Endothelial cell of umbilical vein (primary cell): ENCODE data around the gene SESTD1. TPM values are rescaled to one million over a fixed set of nuclear protein-coding genes. Genes with fewer than 3 reads are reported as not detected.

Experiments
- BruUV-seq: library from RNA; stranded (reverse); fragments of 400-500 nt; replicated peaks from 2 replicates; lab custom pipeline; 2021; lab: Mats Ljungman, UMichigan
- CTCF ChIA-PET: fragments of 300-600, 350-600 bp; sonication (Branson Sonifier 250); formaldehyde crosslinking; loops from one replicate; lab custom pipeline; 2021; ENCODE audit warnings: antibody characterized with exemption, inconsistent platforms; lab: Charles Lee
- POLR2A ChIA-PET: fragments of 300-600, 350-600 bp; sonication (Branson Sonifier 250); formaldehyde crosslinking; loops from one replicate; lab custom pipeline; 2021; ENCODE audit warnings: antibody characterized with exemption, inconsistent platforms; lab: Charles Lee
- DNase-seq: peaks from one replicate; pipeline ENCODE4 v3.0.0-alpha.2; 2011; ENCODE audit warnings: low read depth, low spot score
- FAIRE-seq: peaks from 2 replicates; lab custom pipeline; 2011; peaks lifted over from hg19 to GRCh38; lab: Jason Lieb, UNC
- H2AFZ ChIP-seq: 2 replicates; pipeline ENCODE4 v1.6.0; 2012; ENCODE audit warnings: low read depth, low read length, control low read depth, inconsistent platforms
- H3K27ac ChIP-seq: 2 replicates; pipeline ENCODE4 v1.5.1; 2011; ENCODE audit warnings: low read depth, mild to moderate bottlenecking, control low read depth, low read length, moderate library complexity; ENCODE audit not compliant: insufficient read depth
- H3K27me3 ChIP-seq, 2 experiments: 2 replicates each; pipeline versions ENCODE4 v1.6.0 to v1.6.1; 2011; ENCODE audit warnings: low read length in 2 of 2, mixed read lengths in 1 of 2; ENCODE audit not compliant: control insufficient read depth in 2 of 2, insufficient read depth in 2 of 2
- H3K36me3 ChIP-seq, 2 experiments: 2 replicates in 1 of 2; 3 replicates in 1 of 2; pipeline ENCODE4 v1.5.1; 2011; ENCODE audit warnings: low read length in 2 of 2, mild to moderate bottlenecking in 1 of 2, moderate library complexity in 1 of 2; ENCODE audit not compliant: control insufficient read depth in 2 of 2, insufficient read depth in 2 of 2; ENCODE audit errors: extremely low read depth in 1 of 2
- H3K4me1 ChIP-seq: 3 replicates; pipeline ENCODE4 v1.5.1; 2011; ENCODE audit warnings: mild to moderate bottlenecking, low read length; ENCODE audit not compliant: control insufficient read depth, insufficient read depth; ENCODE audit errors: extremely low read depth
- H3K4me2 ChIP-seq: 2 replicates; pipeline ENCODE4 v1.6.1; 2011; ENCODE audit warnings: low read length, control low read depth, mixed read lengths; ENCODE audit not compliant: insufficient read depth
- H3K4me3 ChIP-seq, 3 experiments: fragments of 200-600 bp in 1 of 3; sonication (generic), shearing (Covaris generic) in 1 of 3; replicated peaks in 1 of 3; 2 replicates each; pipeline ENCODE4 v1.5.1; 2011 to 2016; ENCODE audit warnings: control low read depth in 3 of 3, low read length in 3 of 3, mild to moderate bottlenecking in 2 of 3, inconsistent platforms in 1 of 3, low read depth in 1 of 3, moderate library complexity in 1 of 3; ENCODE audit not compliant: insufficient read depth in 1 of 3
- H3K79me2 ChIP-seq: 2 replicates; pipeline ENCODE4 v1.6.0; 2012; ENCODE audit warnings: low read length, inconsistent platforms; ENCODE audit not compliant: control insufficient read depth, insufficient read depth
- H3K9ac ChIP-seq: replicated peaks from 2 replicates; pipeline ENCODE3; 2011; ENCODE audit warnings: low read length, control low read depth; ENCODE audit not compliant: insufficient read depth; ENCODE audit errors: extremely low read depth
- H3K9me1 ChIP-seq: replicated peaks from 3 replicates; pipeline ENCODE4 v1.6.0; 2011; ENCODE audit warnings: mild to moderate bottlenecking, low read length; ENCODE audit not compliant: control insufficient read depth, insufficient read depth; ENCODE audit errors: extremely low read depth
- H3K9me3 ChIP-seq: replicated peaks from 2 replicates; pipeline ENCODE4 v1.5.1; 2012; ENCODE audit warnings: low read length, inconsistent platforms; ENCODE audit not compliant: control insufficient read depth, insufficient read depth
- H4K20me1 ChIP-seq: replicated peaks from 2 replicates; pipeline ENCODE3; 2011; ENCODE audit warnings: mild to moderate bottlenecking, low read length; ENCODE audit not compliant: control insufficient read depth, insufficient read depth; ENCODE audit errors: extremely low read depth
- EZH2 ChIP-seq: IDR thresholded peaks from 2 replicates; pipeline ENCODE4 v1.6.1; 2012; ENCODE audit warnings: borderline replicate concordance, low read depth, mild to moderate bottlenecking, moderate library complexity, low read length, inconsistent platforms; ENCODE audit not compliant: severe bottlenecking
- FOS ChIP-seq: IDR thresholded peaks from 2 replicates; pipeline ENCODE4 v1.6.1; 2011; ENCODE audit warnings: mild to moderate bottlenecking, low read length, moderate library complexity, borderline replicate concordance; ENCODE audit not compliant: insufficient read depth
- GATA2 ChIP-seq: IDR thresholded peaks from 2 replicates; pipeline ENCODE4 v1.7.0; 2011; ENCODE audit warnings: low read depth, mild to moderate bottlenecking, moderate library complexity, mixed read lengths, low read length; ENCODE audit not compliant: insufficient read length, insufficient read depth
- JUN ChIP-seq: IDR thresholded peaks from 2 replicates; pipeline ENCODE4 v1.6.1; 2011; ENCODE audit warnings: borderline replicate concordance, low read depth; ENCODE audit not compliant: insufficient read length, insufficient read depth
- MYC ChIP-seq: IDR thresholded peaks from one replicate; pipeline ENCODE4 v1.6.1; 2011; ENCODE audit warnings: mild to moderate bottlenecking, low read depth, low read length
- POLR2A ChIP-seq: IDR thresholded peaks from 2 replicates; pipeline ENCODE4 v1.6.1; 2012; ENCODE audit warnings: low read depth, mild to moderate bottlenecking, control low read depth, low read length
- POLR2AphosphoS5 ChIP-seq: IDR thresholded peaks from 2 replicates; pipeline ENCODE4 v1.6.1; 2012; ENCODE audit warnings: low read depth, mild to moderate bottlenecking, control low read depth, low read length, moderate library complexity; ENCODE audit not compliant: insufficient read depth
- dilution Hi-C: fragments of 300-500 bp; cut with MboI; formaldehyde crosslinking; loops from one replicate; pipeline ENCODE4 v1.15.0; 2019; ENCODE audit warnings: low sequenced_read_pairs; ENCODE audit not compliant: extremely low pct_ligation_motif_present
- intact Hi-C: fragments of 100-400 bp; cut with micrococcal nuclease; formaldehyde crosslinking; loops from one replicate; pipeline ENCODE4 v1.10.0; 2022
- polyA plus RNA-seq, 4 experiments: library from polyadenylated mRNA; depleted of rRNA in 3 of 4; stranded (reverse) in 3 of 4; unstranded in 1 of 4; fragments of >200 nt; gene quantifications; 2 replicates each; pipeline versions ENCODE4 v1.2.1 to v1.2.3, GENCODE V29; 2011 to 2012; ENCODE audit warnings: missing spikeins in 1 of 4
- total RNA-seq: library from RNA; stranded (reverse); gene quantifications from 2 replicates; pipeline ENCODE4 v1.2.3, GENCODE V29; 2021
- TF ChIP-seq, protein P1 (sequence below), 2 donors: IDR thresholded peaks; 1 replicate in 1 of 2; 2 replicates in 1 of 2; pipeline ENCODE4 v1.5.1; 2011; ENCODE audit warnings: low read length in 2 of 2, mild to moderate bottlenecking in 2 of 2, moderate library complexity in 2 of 2, control low read depth in 1 of 2, inconsistent platforms in 1 of 2, low read depth in 1 of 2; ENCODE audit not compliant: insufficient read depth in 1 of 2; ENCODE audit errors: extremely low read depth in 1 of 2
- TF ChIP-seq, protein P2 (sequence below): IDR thresholded peaks from 2 replicates; pipeline ENCODE4 v1.6.1; 2011; ENCODE audit not compliant: insufficient read depth, insufficient read length

The SESTD1 gene
- total and polyA plus RNA-seq, 2 donors (not counting 3 experiments of a cell fraction or from before 2014, with no cell fraction given), result 9.8 to 72.4 TPM

DNA sequence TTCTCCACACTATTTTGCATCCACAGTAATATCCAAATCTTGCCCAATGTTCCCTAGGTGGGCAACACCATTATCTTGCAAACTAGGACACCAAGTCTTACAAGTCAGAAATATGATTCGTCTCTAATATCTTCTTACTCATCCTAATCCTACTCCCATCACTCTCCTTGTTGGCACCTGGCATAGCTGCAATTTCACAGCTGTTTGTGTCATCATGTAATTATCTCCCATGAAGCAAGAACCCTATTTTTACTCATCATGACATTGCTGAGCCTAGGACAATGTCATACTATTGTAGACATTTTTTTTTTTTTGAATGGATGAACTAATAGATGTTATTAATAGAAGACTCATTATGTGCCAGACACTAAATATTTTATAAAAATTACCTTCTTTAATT lies 123.4 kb downstream of the SESTD1 start:
- CTCF ChIA-PET, result no interaction called here

More for the DNA sequence above, 123.4 kb downstream of the SESTD1 start:
- no peaks in the 10 kb centered on the region for H3K9me3 ChIP-seq
- H2AFZ ChIP-seq, result no peak overlapping the region
- H3K36me3 ChIP-seq, result peaks cover 0 to 6% of the 10 kb centered on the region in 2 experiments
- TF ChIP-seq GATA2, result no peak
- no peak for TF ChIP-seq JUN
- TF ChIP-seq MYC, result no peak
- TF ChIP-seq, protein P1, sequence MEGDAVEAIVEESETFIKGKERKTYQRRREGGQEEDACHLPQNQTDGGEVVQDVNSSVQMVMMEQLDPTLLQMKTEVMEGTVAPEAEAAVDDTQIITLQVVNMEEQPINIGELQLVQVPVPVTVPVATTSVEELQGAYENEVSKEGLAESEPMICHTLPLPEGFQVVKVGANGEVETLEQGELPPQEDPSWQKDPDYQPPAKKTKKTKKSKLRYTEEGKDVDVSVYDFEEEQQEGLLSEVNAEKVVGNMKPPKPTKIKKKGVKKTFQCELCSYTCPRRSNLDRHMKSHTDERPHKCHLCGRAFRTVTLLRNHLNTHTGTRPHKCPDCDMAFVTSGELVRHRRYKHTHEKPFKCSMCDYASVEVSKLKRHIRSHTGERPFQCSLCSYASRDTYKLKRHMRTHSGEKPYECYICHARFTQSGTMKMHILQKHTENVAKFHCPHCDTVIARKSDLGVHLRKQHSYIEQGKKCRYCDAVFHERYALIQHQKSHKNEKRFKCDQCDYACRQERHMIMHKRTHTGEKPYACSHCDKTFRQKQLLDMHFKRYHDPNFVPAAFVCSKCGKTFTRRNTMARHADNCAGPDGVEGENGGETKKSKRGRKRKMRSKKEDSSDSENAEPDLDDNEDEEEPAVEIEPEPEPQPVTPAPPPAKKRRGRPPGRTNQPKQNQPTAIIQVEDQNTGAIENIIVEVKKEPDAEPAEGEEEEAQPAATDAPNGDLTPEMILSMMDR (IDR thresholded peaks at IDR 0.05; ENCODE audit: extremely low read depth in 1 of 2, insufficient read depth in 1 of 2, low read depth in 1 of 2, low read length in 2 of 2), result no peak
- TF ChIP-seq FOS, result no peak
- TF ChIP-seq POLR2A, result no peak
- TF ChIP-seq EZH2, result no peak
- TF ChIP-seq POLR2AphosphoS5, result no peak
- TF ChIP-seq, protein P2, sequence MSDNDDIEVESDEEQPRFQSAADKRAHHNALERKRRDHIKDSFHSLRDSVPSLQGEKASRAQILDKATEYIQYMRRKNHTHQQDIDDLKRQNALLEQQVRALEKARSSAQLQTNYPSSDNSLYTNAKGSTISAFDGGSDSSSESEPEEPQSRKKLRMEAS, result no peak
- no peak overlapping the region for H3K4me3 ChIP-seq
- intact Hi-C loops, result no loop called here
- H3K27ac ChIP-seq, result no peak overlapping the region
- H3K4me2 ChIP-seq, result no peak overlapping the region
- H4K20me1 ChIP-seq, result no peaks in the 10 kb centered on the region
- DNase-seq, result no peak
- no peak for FAIRE-seq
- no peaks in the 10 kb centered on the region for H3K9me1 ChIP-seq
- POLR2A ChIA-PET, result no interaction called here
- no peaks in the 10 kb centered on the region for H3K79me2 ChIP-seq
- no TSS peak for BruUV-seq
- dilution Hi-C loops, result no loop called here
- no peaks in the 10 kb centered on the region for H3K27me3 ChIP-seq
- H3K4me1 ChIP-seq, result no peaks in the 10 kb centered on the region
- H3K9ac ChIP-seq, result no peak overlapping the region
